ENCODE data around the gene C1orf87.

C1orf87 gene

DNA sequence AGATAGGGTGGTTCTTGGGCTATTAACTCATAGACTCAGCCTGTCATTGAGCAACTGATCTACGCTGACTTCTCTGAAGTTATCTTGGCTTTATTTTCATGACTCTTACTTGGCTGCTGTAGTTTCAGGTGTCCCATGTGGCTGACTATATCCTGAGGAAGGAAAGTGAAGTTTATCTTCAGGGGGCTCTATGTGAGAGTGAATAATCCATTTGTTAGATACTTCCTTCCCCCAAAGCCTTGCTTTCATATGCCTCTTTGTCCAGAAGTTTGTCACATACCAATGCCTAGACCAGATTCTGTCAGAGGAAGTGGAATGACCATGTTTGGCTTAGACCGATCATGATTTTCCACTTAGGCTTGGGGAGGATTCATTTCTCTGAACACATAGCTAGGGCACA is 27.9 kb upstream of the C1orf87 start:
- TF ChIP-seq CTCF (IDR thresholded peaks at IDR 0.05; ENCODE audit: insufficient read depth, low read length, poor library complexity, severe bottlenecking): no peak
- no peak for DNase-seq (ENCODE audit: extremely low read depth, insufficient read length)
- H3K4me3 ChIP-seq (replicated peaks; ENCODE audit: low read depth, low read length): no peak overlapping the region
- H3K27me3 ChIP-seq (replicated peaks; ENCODE audit: control insufficient read depth, insufficient read depth, low read length): no peaks in the 10 kb centered on the region
- H3K36me3 ChIP-seq (ENCODE audit: control insufficient read depth, insufficient read depth, low read length): no peaks in the 10 kb centered on the region

- Histone ChIP-seq H3K27me3 (replicated peaks; ENCODE audit: control insufficient read depth, insufficient read depth, low read length) (no peaks in the 10 kb centered on the region), H3K4me3 (replicated peaks; ENCODE audit: low read depth, low read length) (no peak overlapping the region), H3K36me3 (ENCODE audit: control insufficient read depth, insufficient read depth, low read length) (no peaks in the 10 kb centered on the region)
- no peak for TF ChIP-seq CTCF (IDR thresholded peaks at IDR 0.05; ENCODE audit: insufficient read depth, low read length, poor library complexity, severe bottlenecking)
- no peak for DNase-seq (ENCODE audit: extremely low read depth, insufficient read length)
Measured at GRCh38 chr1:60091195-60091715, 17.7 kb upstream of the C1orf87 start.

DNA sequence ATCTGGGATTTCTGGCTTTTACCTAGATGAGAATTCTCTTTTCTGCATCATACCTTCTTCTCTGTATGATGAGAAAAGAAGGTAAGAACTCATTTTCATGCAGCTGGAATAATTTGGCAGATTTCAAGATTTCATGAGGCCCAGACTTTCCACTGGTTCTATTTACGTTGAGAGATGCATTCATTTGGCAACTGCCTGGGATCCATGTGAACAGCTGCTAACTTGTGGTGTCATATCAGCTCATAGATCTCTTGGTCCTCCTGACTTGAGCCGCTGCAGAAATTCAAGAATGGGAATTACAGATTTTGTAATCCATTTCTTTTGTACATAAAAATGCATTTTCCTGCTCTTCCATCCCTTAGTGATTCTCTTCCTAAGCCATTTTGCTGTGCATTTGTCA is 17.1 kb upstream of the C1orf87 start:
- no peaks in the 10 kb centered on the region for H3K27me3 ChIP-seq (replicated peaks; ENCODE audit: control insufficient read depth, insufficient read depth, low read length)
- no peak for DNase-seq (ENCODE audit: extremely low read depth, insufficient read length)

DNA sequence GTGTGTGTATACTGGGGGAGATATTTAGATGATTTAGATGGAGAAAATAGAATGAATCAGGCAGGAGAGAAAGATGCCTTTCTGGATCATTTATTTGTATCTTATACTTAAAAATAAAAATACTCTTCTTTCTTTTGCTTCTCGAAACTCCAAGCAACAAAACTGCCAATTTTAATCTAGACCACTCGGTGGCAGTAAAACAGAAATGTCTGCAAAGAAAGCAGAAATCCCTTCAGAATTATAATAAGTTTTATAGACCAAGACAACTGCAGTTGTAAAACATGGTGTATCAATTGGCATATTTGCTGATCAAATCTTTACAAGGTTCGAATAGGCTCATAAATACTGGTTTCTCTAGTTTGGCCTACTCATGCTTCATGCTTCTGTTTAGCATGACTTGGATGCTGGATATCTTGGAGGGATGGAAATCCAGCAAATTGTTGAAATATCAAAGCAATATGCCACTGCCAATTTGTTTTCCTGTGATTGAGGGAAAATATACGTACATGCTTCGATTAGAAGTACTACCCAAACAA is 15.1 kb upstream of the C1orf87 start:
- H3K36me3 ChIP-seq (ENCODE audit: control insufficient read depth, insufficient read depth, low read length): no peaks in the 10 kb centered on the region
- H3K27me3 ChIP-seq (replicated peaks; ENCODE audit: control insufficient read depth, insufficient read depth, low read length): no peaks in the 10 kb centered on the region
- TF ChIP-seq CTCF (IDR thresholded peaks at IDR 0.05; ENCODE audit: insufficient read depth, low read length, poor library complexity, severe bottlenecking): no peak
- no peak for DNase-seq (ENCODE audit: extremely low read depth, insufficient read length)
- no peak overlapping the region for H3K4me3 ChIP-seq (replicated peaks; ENCODE audit: low read depth, low read length)

More for the DNA sequence above, 17.1 kb upstream of the C1orf87 start:
- H3K36me3 ChIP-seq (ENCODE audit: control insufficient read depth, insufficient read depth, low read length): no peaks in the 10 kb centered on the region
- no peak for TF ChIP-seq CTCF (IDR thresholded peaks at IDR 0.05; ENCODE audit: insufficient read depth, low read length, poor library complexity, severe bottlenecking)
- H3K4me3 ChIP-seq (replicated peaks; ENCODE audit: low read depth, low read length): no peak overlapping the region

GRCh38 chr1:60087681-60088080 is 14.1 kb upstream of the C1orf87 start:
- TF ChIP-seq CTCF (IDR thresholded peaks at IDR 0.05; ENCODE audit: insufficient read depth, low read length, poor library complexity, severe bottlenecking): no peak
- DNase-seq (ENCODE audit: extremely low read depth, insufficient read length): no peak
- no peaks in the 10 kb centered on the region for H3K36me3 ChIP-seq (ENCODE audit: control insufficient read depth, insufficient read depth, low read length)
- no peaks in the 10 kb centered on the region for H3K27me3 ChIP-seq (replicated peaks; ENCODE audit: control insufficient read depth, insufficient read depth, low read length)
- no peak overlapping the region for H3K4me3 ChIP-seq (replicated peaks; ENCODE audit: low read depth, low read length)

- no peaks in the 10 kb centered on the region for H3K36me3 ChIP-seq (ENCODE audit: control insufficient read depth, insufficient read depth, low read length)
- peaks cover 1% of the 10 kb centered on the region; the same call in 1 of the 2 replicates for H3K27me3 ChIP-seq (replicated peaks; ENCODE audit: control insufficient read depth, insufficient read depth, low read length)
- TF ChIP-seq CTCF (IDR thresholded peaks at IDR 0.05; ENCODE audit: insufficient read depth, low read length, poor library complexity, severe bottlenecking): no peak
- DNase-seq (ENCODE audit: extremely low read depth, insufficient read length): no peak
- H3K4me3 ChIP-seq (replicated peaks; ENCODE audit: low read depth, low read length): no peak overlapping the region
Measured at GRCh38 chr1:60078182-60078581, 4.6 kb upstream of the C1orf87 start.

Measured in GM06990 (cell line).